B cell (primary cell): ENCODE results near the gene SAMSN1. TPM values are rescaled to one million over a fixed set of nuclear protein-coding genes. Genes with fewer than 3 reads are reported as not detected.

ENCODE experiments used
- ATAC-seq: fragments of 200-7000 bp; cut with Tn5 transposase; one replicate; pipeline ENCODE4 v1.10.0; 2021; ENCODE audit warnings: low read depth, mild to moderate bottlenecking, moderate number of reproducible peaks, moderate library complexity
- CTCF ChIA-PET: fragments of 350-600 bp; sonication (Branson Sonifier 250); formaldehyde crosslinking; loops from one replicate; lab custom pipeline; 2021; ENCODE audit warnings: antibody characterized with exemption, inconsistent platforms; lab: Charles Lee
- POLR2A ChIA-PET: fragments of 350-600 bp; sonication (Branson Sonifier 250); formaldehyde crosslinking; loops from one replicate; lab custom pipeline; 2021; ENCODE audit warnings: antibody characterized with exemption; lab: Charles Lee
- DNase-seq: peaks from one replicate; pipeline ENCODE4 v3.0.0; 2013
- H2AFZ ChIP-seq: 2 replicates; pipeline ENCODE4 v1.6.1; 2012; ENCODE audit warnings: mild to moderate bottlenecking, low read depth, low read length; ENCODE audit not compliant: insufficient read depth, poor library complexity, severe bottlenecking
- H3K27ac ChIP-seq, 2 donors: 1 replicate in 1 of 2; 2 replicates in 1 of 2; pipeline ENCODE4 v1.5.1; 2012 to 2013; ENCODE audit warnings: low read length in 2 of 2, mild to moderate bottlenecking in 2 of 2, moderate library complexity in 1 of 2
- H3K27me3 ChIP-seq, 4 experiments: fragments of 200-600 bp in 1 of 4; sonication (generic) in 1 of 4; replicated peaks in 1 of 4; 1 replicate in 2 of 4; 2 replicates in 2 of 4; pipeline versions ENCODE4 v1.6.1 to v1.7.0; 2013 to 2016; ENCODE audit warnings: low read length in 3 of 4, mild to moderate bottlenecking in 2 of 4, mixed read lengths in 1 of 4, moderate library complexity in 1 of 4; ENCODE audit not compliant: insufficient read depth in 4 of 4, control insufficient read depth in 3 of 4; ENCODE audit errors: control extremely low read depth in 1 of 4
- H3K36me3 ChIP-seq, 2 experiments: replicated peaks in 1 of 2; 1 replicate in 1 of 2; 2 replicates in 1 of 2; pipeline versions ENCODE4 v1.6.1 to v1.7.1; 2013; ENCODE audit warnings: low read length in 1 of 2; ENCODE audit not compliant: insufficient read depth in 2 of 2, control insufficient read depth in 1 of 2; ENCODE audit errors: control extremely low read depth in 1 of 2, extremely low read depth in 1 of 2
- H3K4me1 ChIP-seq, 2 donors: fragments of 200-600 bp in 1 of 2; sonication (generic) in 1 of 2; 1 replicate in 1 of 2; 2 replicates in 1 of 2; pipeline versions ENCODE4 v1.5.1 to v1.6.1; 2013 to 2017; ENCODE audit warnings: low read length in 2 of 2; ENCODE audit not compliant: control insufficient read depth in 2 of 2, insufficient read depth in 2 of 2
- H3K4me2 ChIP-seq: replicated peaks from 2 replicates; pipeline ENCODE3; 2012; ENCODE audit warnings: mild to moderate bottlenecking, low read depth, low read length; ENCODE audit not compliant: poor library complexity, severe bottlenecking
- H3K4me3 ChIP-seq, 5 experiments: fragments of 200-600 bp in 1 of 5; sonication (generic) in 1 of 5; 1 replicate in 3 of 5; 2 replicates in 2 of 5; pipeline versions ENCODE4 v1.5.1 to v1.7.0; 2011 to 2016; ENCODE audit warnings: low read length in 4 of 5, mild to moderate bottlenecking in 4 of 5, low read depth in 2 of 5, control low read depth in 1 of 5, moderate library complexity in 1 of 5; ENCODE audit not compliant: insufficient read depth in 1 of 5; ENCODE audit errors: control extremely low read depth in 1 of 5, extremely low read depth in 1 of 5
- H3K79me2 ChIP-seq: fragments of 200-600 bp; sonication (generic); one replicate; pipeline ENCODE4 v1.6.0; 2016; ENCODE audit warnings: low read length; ENCODE audit not compliant: control insufficient read depth, insufficient read depth
- H3K9ac ChIP-seq: fragments of 200-600 bp; sonication (generic); 2 replicates; pipeline ENCODE4 v1.6.1; 2017; ENCODE audit warnings: mild to moderate bottlenecking, low read length, moderate library complexity
- H3K9me3 ChIP-seq, 3 donors: one replicate each; pipeline versions ENCODE4 v1.6.1 to v1.7.1; 2013; ENCODE audit warnings: low read length in 2 of 3; ENCODE audit not compliant: control insufficient read depth in 2 of 3, insufficient read depth in 1 of 3; ENCODE audit errors: control extremely low read depth in 1 of 3
- H4K20me1 ChIP-seq: 2 replicates; pipeline ENCODE4 v1.6.0; 2012; ENCODE audit warnings: mild to moderate bottlenecking, low read length; ENCODE audit not compliant: insufficient read depth, control insufficient read depth, poor library complexity, severe bottlenecking
- H3K27ac Mint-ChIP-seq: one replicate; pipeline ENCODE4 v1.8.0; 2021; ENCODE audit warnings: mixed read lengths
- H3K27me3 Mint-ChIP-seq: one replicate; pipeline ENCODE4 v1.8.0; 2021; ENCODE audit warnings: mixed read lengths
- H3K4me1 Mint-ChIP-seq: one replicate; pipeline ENCODE4 v1.8.0; 2021; ENCODE audit warnings: mixed read lengths
- H3K4me3 Mint-ChIP-seq: one replicate; pipeline ENCODE4 v1.8.0; 2021; ENCODE audit warnings: mixed read lengths
- H3K9me3 Mint-ChIP-seq: one replicate; pipeline ENCODE4 v1.8.0; 2022; ENCODE audit warnings: mixed read lengths; ENCODE audit not compliant: insufficient read depth
- EZH2 ChIP-seq: IDR thresholded peaks from 2 replicates; pipeline ENCODE4 v1.6.1; 2012; ENCODE audit warnings: borderline replicate concordance, low read depth, mild to moderate bottlenecking, moderate library complexity, low read length; ENCODE audit not compliant: insufficient read depth, poor library complexity, severe bottlenecking
- WGBS: methylation state at CpG from one replicate; pipeline ENCODE4 v1.1.5; 2013; ENCODE audit warnings: missing lambda C conversion rate; ENCODE audit not compliant: insufficient coverage; 5-methylcytosine and 5-hydroxymethylcytosine counted together
- intact Hi-C: fragments of 100-400 bp; cut with micrococcal nuclease; formaldehyde crosslinking; loops from one replicate; pipeline ENCODE4 v1.10.0; 2022
- polyA minus RNA-seq: library from RNA; depleted of rRNA, polyadenylated mRNA; stranded (reverse); fragments of >200 nt; gene quantifications from 2 replicates; pipeline ENCODE4 v1.2.3, GENCODE V29; 2012
- polyA plus RNA-seq: library from polyadenylated mRNA; depleted of rRNA; stranded (reverse); fragments of >200 nt; gene quantifications from 2 replicates; pipeline ENCODE4 v1.2.3, GENCODE V29; 2012
- total RNA-seq, 2 donors: library from RNA; stranded (reverse); fragments of 120-200 nt in 1 of 2; gene quantifications; 1 replicate in 1 of 2; 2 replicates in 1 of 2; pipeline versions ENCODE4 v1.2.3 to v1.2.4, GENCODE V29; 2013 to 2022
- TF ChIP-seq, protein P1 (sequence below): fragments of 200-600 bp; IDR thresholded peaks from one replicate; pipeline ENCODE4 v1.8.0; 2022; ENCODE audit warnings: antibody characterized with exemption, mild to moderate bottlenecking

SAMSN1 gene
- total RNA-seq (53.1 and 57.6 TPM in 2 replicates), polyA plus RNA-seq (8.7 and 11.6 TPM in 2 replicates), polyA minus RNA-seq (7.1 and 11.7 TPM in 2 replicates)
- 23.9 TPM for total RNA-seq (2013)

DNA sequence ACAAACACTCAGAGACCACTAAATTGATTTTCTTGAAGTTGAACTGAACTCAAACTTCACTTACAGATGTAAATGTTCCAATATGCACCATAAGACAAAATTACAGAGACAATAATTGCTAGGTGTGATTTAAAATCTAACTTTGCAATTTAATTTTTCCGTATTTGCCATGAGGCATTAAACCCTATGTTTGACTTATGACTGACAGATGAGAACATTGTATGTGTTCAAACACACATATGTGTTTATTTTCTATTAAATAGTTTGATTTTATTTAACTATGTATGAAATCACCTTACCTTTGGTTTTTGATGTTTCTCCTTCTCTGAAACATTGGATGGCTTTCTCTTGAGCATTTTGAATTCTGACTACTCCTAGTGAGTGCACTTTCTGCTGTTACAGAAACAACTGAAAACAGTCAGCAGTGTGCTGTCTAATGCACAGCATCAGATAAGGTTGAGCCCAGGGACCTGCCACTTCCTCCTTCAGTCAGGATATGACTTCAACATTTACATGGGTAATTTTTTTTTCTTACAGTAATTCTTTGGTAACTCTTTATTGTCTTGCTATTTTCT, at the start of gene SAMSN1:
TSS of gene SAMSN1 (minus strand) at position 410 of the 575 bp plus-strand sequence. CDS start at position 356, 54 bp downstream.
- ChIA-PET CTCF (no interaction called here), POLR2A (no interaction called here)
- intact Hi-C loops: loop anchor here (1.0 to 10.0 kb wide), 5 partner anchors 12 to 519 kb away; partner anchors contain the start of gene NRIP1
- Histone ChIP-seq H3K27me3 (no peaks in the 10 kb centered on the region), H3K36me3 (no peaks in the 10 kb centered on the region), H3K4me1 (peaks cover 27 to 29% of the 10 kb centered on the region in 2 donors), H3K79me2 (peaks cover 53% of the 10 kb centered on the region), H3K4me2 (peak within 1 kb of the TSS; percentile 75), H4K20me1 (no peaks in the 10 kb centered on the region), H3K4me3 (peak within 1 kb of the TSS; percentile 35 to 91 (median 57)), H2AFZ (peak within 1 kb of the TSS; percentile 51), H3K27ac (peak within 1 kb of the TSS; percentile 37 to 59), H3K9me3 (no peaks in the 10 kb centered on the region), H3K9ac (peak within 1 kb of the TSS; percentile 67)
- WGBS: no CpG with 5 or more reads among the region's 1 CpG
- Mint-ChIP-seq H3K27me3 (no peaks in the 10 kb centered on the region), H3K9me3 (no peaks in the 10 kb centered on the region), H3K4me3 (peak within 1 kb of the TSS; percentile 96), H3K4me1 (peaks cover 45% of the 10 kb centered on the region), H3K27ac (peak within 1 kb of the TSS; percentile 94)
- DNase-seq (peak; percentile 78), ATAC-seq (peak; percentile 94)
- no peak for TF ChIP-seq EZH2

DNA sequence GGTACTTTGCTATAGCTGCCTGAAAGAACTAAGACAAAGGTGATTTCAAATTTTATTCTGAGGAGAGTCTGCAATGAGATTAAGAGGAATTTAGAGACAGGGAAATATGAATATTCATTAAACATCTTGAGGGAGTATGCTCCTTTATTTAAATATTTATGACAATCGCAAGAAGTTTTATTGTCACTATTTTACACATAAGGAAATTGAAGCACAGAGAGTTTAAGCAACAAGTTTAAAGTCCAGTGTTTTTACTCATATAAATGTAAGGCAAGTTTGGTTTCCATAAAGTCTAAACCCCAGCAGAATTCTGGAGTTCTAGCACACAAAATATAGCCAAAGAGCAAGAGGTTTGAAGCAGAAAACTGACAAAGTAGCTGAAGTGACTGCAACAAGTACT, 49.3 kb upstream of the SAMSN1 start:
- ATAC-seq (no peak), DNase-seq (no peak)
- Histone ChIP-seq H3K9me3 (peaks cover 0 to 5% (median 0%) of the 10 kb centered on the region in 3 donors), H3K27me3 (no peaks in the 10 kb centered on the region), H3K9ac (no peak overlapping the region), H3K4me3 (no peak overlapping the region), H3K4me2 (no peak overlapping the region), H3K36me3 (no peaks in the 10 kb centered on the region), H3K27ac (no peak overlapping the region), H3K79me2 (no peaks in the 10 kb centered on the region), H2AFZ (no peak overlapping the region), H4K20me1 (no peaks in the 10 kb centered on the region), H3K4me1 (peaks cover 3% of the 10 kb centered on the region in 2 donors)
- ChIA-PET CTCF (no interaction called here), POLR2A (no interaction called here)
- intact Hi-C loops: no loop called here
- H3K27me3 Mint-ChIP-seq: no peaks in the 10 kb centered on the region
- TF ChIP-seq EZH2: no peak
- TF ChIP-seq, protein P1, sequence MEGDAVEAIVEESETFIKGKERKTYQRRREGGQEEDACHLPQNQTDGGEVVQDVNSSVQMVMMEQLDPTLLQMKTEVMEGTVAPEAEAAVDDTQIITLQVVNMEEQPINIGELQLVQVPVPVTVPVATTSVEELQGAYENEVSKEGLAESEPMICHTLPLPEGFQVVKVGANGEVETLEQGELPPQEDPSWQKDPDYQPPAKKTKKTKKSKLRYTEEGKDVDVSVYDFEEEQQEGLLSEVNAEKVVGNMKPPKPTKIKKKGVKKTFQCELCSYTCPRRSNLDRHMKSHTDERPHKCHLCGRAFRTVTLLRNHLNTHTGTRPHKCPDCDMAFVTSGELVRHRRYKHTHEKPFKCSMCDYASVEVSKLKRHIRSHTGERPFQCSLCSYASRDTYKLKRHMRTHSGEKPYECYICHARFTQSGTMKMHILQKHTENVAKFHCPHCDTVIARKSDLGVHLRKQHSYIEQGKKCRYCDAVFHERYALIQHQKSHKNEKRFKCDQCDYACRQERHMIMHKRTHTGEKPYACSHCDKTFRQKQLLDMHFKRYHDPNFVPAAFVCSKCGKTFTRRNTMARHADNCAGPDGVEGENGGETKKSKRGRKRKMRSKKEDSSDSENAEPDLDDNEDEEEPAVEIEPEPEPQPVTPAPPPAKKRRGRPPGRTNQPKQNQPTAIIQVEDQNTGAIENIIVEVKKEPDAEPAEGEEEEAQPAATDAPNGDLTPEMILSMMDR: no peak
- H3K9me3 Mint-ChIP-seq: peaks cover 2% of the 10 kb centered on the region
- WGBS: no CpG with 5 or more reads among the region's 1 CpG
- no peak overlapping the region for H3K4me3 Mint-ChIP-seq
- no peak overlapping the region for H3K27ac Mint-ChIP-seq
- H3K4me1 Mint-ChIP-seq: peaks cover 10% of the 10 kb centered on the region
